HL-60 (cell line): ENCODE results near the gene CKAP2L.

ENCODE experiments used
- DNase-seq, 2 experiments: peaks; one replicate each; pipeline ENCODE4 v3.0.0-alpha.2; 2010 to 2020; ENCODE audit warnings: low read depth in 1 of 2, low spot score in 1 of 2
- H3K27ac ChIP-seq: fragments of 250-450 bp; sonication (Bioruptor Pico); replicated peaks from 2 replicates; pipeline ENCODE4 v1.5.1; 2020; ENCODE audit warnings: mild to moderate bottlenecking, moderate library complexity
- H3K27me3 ChIP-seq: fragments of 250-450 bp; sonication (Bioruptor Pico); 2 replicates; pipeline ENCODE4 v1.5.1; 2021; ENCODE audit warnings: mild to moderate bottlenecking, moderate library complexity; ENCODE audit not compliant: insufficient read depth, poor library complexity, severe bottlenecking
- H3K4me3 ChIP-seq: replicated peaks from 2 replicates; pipeline ENCODE4 v1.5.1; 2011; ENCODE audit warnings: mild to moderate bottlenecking, control low read depth, low read length; ENCODE audit not compliant: insufficient read depth
- CTCF ChIP-seq: IDR thresholded peaks from one replicate; pipeline ENCODE4 v1.5.1; 2011; ENCODE audit warnings: low read length, control low read depth, inconsistent platforms; ENCODE audit not compliant: insufficient read depth
- GABPA ChIP-seq: IDR thresholded peaks from 2 replicates; pipeline ENCODE4 v1.6.1; 2012; ENCODE audit warnings: low read depth
- POLR2AphosphoS5 ChIP-seq: IDR thresholded peaks from 2 replicates; pipeline ENCODE4 v1.6.1; 2012; ENCODE audit warnings: low read depth
- REST ChIP-seq: IDR thresholded peaks from 2 replicates; pipeline ENCODE4 v1.6.1; 2012; ENCODE audit warnings: low read depth; ENCODE audit not compliant: insufficient replicate concordance
- SPI1 ChIP-seq: IDR thresholded peaks from 2 replicates; pipeline ENCODE4 v1.6.1; 2012; ENCODE audit warnings: low read depth, mild to moderate bottlenecking, borderline replicate concordance

The CKAP2L gene

GRCh38 chr2:112712903-112713584, 51.4 kb downstream of the CKAP2L start:
- no peak for TF ChIP-seq SPI1
- Histone ChIP-seq H3K27ac (no peak overlapping the region), H3K4me3 (no peak overlapping the region), H3K27me3 (no peaks in the 10 kb centered on the region)
- DNase-seq, result no peak

- H3K27me3 ChIP-seq, result no peaks in the 10 kb centered on the region
- DNase-seq, result no peak
Observed at GRCh38 chr2:112712465-112712864, 51.9 kb downstream of the CKAP2L start.

GRCh38 chr2:112710956-112711750, 53.3 kb downstream of the CKAP2L start:
- Histone ChIP-seq H3K4me3 (no peak overlapping the region), H3K27me3 (no peaks in the 10 kb centered on the region), H3K27ac (no peak overlapping the region)
- TF ChIP-seq POLR2AphosphoS5 (no peak), REST (no peak), CTCF (no peak), GABPA (no peak), SPI1 (no peak)
- no peak for DNase-seq

More at GRCh38 chr2:112712465-112712864, 51.9 kb downstream of the CKAP2L start:
- TF ChIP-seq CTCF, result no peak
- H3K4me3 ChIP-seq, result no peak overlapping the region
- no peak overlapping the region for H3K27ac ChIP-seq

- no peaks in the 10 kb centered on the region for H3K27me3 ChIP-seq
- H3K4me3 ChIP-seq, result no peak overlapping the region
- H3K27ac ChIP-seq, result no peak overlapping the region
- no peak for DNase-seq
- TF ChIP-seq GABPA, result no peak
- TF ChIP-seq SPI1, result no peak
- TF ChIP-seq CTCF, result no peak
- no peak for TF ChIP-seq REST
- TF ChIP-seq POLR2AphosphoS5, result no peak
Observed at GRCh38 chr2:112709703-112710102, 54.7 kb downstream of the CKAP2L start.
